ENCODE data around the gene GASK1A. TPM values are rescaled to one million over a fixed set of nuclear protein-coding genes. Genes with fewer than 3 reads are reported as not detected.

The GASK1A gene
- total and polyA plus RNA-seq, 2 donors (not counting 3 experiments of a cell fraction or from before 2014, with no cell fraction given) = 0.04 TPM; not detected in 1

GRCh38 chr3:43106293-43106628 is 127.2 kb downstream of the GASK1A start:
- BruUV-seq (replicated peaks) = no TSS peak
- POLR2A ChIA-PET = no interaction called here
- Histone ChIP-seq H3K9ac (replicated peaks; ENCODE audit: extremely low read depth, insufficient read depth, low read length) (peak overlapping the region; percentile 7), H3K27ac (ENCODE audit: insufficient read depth, low read depth, low read length) (no peak overlapping the region), H3K9me1 (replicated peaks; ENCODE audit: control insufficient read depth, extremely low read depth, insufficient read depth, low read length) (no peaks in the 10 kb centered on the region), H3K27me3 (ENCODE audit: control insufficient read depth in 2 of 2, insufficient read depth in 2 of 2, low read length in 2 of 2) (no peaks in the 10 kb centered on the region), H3K9me3 (replicated peaks; ENCODE audit: control insufficient read depth, insufficient read depth, low read length) (no peaks in the 10 kb centered on the region), H3K4me1 (ENCODE audit: control insufficient read depth, extremely low read depth, insufficient read depth, low read length) (peaks cover 4% of the 10 kb centered on the region), H3K79me2 (ENCODE audit: control insufficient read depth, insufficient read depth, low read length) (no peaks in the 10 kb centered on the region), H3K4me2 (ENCODE audit: insufficient read depth, low read length) (peak overlapping the region; percentile 98), H3K4me3 (replicated peaks in 1 of 3; ENCODE audit: insufficient read depth in 1 of 3, low read depth in 1 of 3, low read length in 3 of 3) (peak overlapping the region; percentile 62 to 71 (median 68)), H4K20me1 (replicated peaks; ENCODE audit: control insufficient read depth, extremely low read depth, insufficient read depth, low read length) (no peaks in the 10 kb centered on the region), H2AFZ (ENCODE audit: low read depth, low read length) (peak overlapping the region; percentile 96), H3K36me3 (ENCODE audit: control insufficient read depth in 2 of 2, extremely low read depth in 1 of 2, insufficient read depth in 2 of 2, low read length in 2 of 2) (no peaks in the 10 kb centered on the region)
- TF ChIP-seq, protein P1, sequence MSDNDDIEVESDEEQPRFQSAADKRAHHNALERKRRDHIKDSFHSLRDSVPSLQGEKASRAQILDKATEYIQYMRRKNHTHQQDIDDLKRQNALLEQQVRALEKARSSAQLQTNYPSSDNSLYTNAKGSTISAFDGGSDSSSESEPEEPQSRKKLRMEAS (IDR thresholded peaks at IDR 0.05; ENCODE audit: insufficient read depth, insufficient read length) = no peak
- TF ChIP-seq POLR2AphosphoS5 (IDR thresholded peaks at IDR 0.05; ENCODE audit: insufficient read depth, low read depth, low read length) = no peak
- TF ChIP-seq, protein P2, sequence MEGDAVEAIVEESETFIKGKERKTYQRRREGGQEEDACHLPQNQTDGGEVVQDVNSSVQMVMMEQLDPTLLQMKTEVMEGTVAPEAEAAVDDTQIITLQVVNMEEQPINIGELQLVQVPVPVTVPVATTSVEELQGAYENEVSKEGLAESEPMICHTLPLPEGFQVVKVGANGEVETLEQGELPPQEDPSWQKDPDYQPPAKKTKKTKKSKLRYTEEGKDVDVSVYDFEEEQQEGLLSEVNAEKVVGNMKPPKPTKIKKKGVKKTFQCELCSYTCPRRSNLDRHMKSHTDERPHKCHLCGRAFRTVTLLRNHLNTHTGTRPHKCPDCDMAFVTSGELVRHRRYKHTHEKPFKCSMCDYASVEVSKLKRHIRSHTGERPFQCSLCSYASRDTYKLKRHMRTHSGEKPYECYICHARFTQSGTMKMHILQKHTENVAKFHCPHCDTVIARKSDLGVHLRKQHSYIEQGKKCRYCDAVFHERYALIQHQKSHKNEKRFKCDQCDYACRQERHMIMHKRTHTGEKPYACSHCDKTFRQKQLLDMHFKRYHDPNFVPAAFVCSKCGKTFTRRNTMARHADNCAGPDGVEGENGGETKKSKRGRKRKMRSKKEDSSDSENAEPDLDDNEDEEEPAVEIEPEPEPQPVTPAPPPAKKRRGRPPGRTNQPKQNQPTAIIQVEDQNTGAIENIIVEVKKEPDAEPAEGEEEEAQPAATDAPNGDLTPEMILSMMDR (IDR thresholded peaks at IDR 0.05; ENCODE audit: extremely low read depth in 1 of 2, insufficient read depth in 1 of 2, low read depth in 1 of 2, low read length in 2 of 2) = no peak
- TF ChIP-seq GATA2 (IDR thresholded peaks at IDR 0.05; ENCODE audit: insufficient read depth, insufficient read length, low read depth, low read length) = no peak
- no peak for TF ChIP-seq POLR2A (IDR thresholded peaks at IDR 0.05; ENCODE audit: low read depth, low read length)
- CTCF ChIA-PET = interaction anchor here (1.4 kb wide), 1 partner anchor 17 kb away, joined by 4 read pairs; no protein-coding TSS in a partner anchor
- DNase-seq (ENCODE audit: low read depth, low spot score) = no peak
- dilution Hi-C loops (cut with MboI; ENCODE audit: extremely low pct_ligation_motif_present, low sequenced_read_pairs) (no loop called here), intact Hi-C loops (cut with micrococcal nuclease) (no loop called here)
- no peak for FAIRE-seq

Other genes with a start within 250 kb of the GASK1A start
- gene CCDC13, start 206.1 kb upstream of the GASK1A start, total RNA-seq = 0.82 and 1.2 TPM in 2 replicates
- 0.24 and 0.36 TPM in 2 replicates for gene CCDC13, start 206.1 kb upstream of the GASK1A start, polyA plus RNA-seq
- 68.9 and 71.8 TPM in 2 replicates for gene HIGD1A, start 174.8 kb upstream of the GASK1A start, total RNA-seq
- gene HIGD1A, start 174.8 kb upstream of the GASK1A start, polyA plus RNA-seq = 39.3 and 59.5 TPM in 2 replicates
- not detected in 2 replicates for gene ACKR2, start 169.9 kb upstream of the GASK1A start, total RNA-seq
- 0.01 TPM in 1 of 2 replicates, not detected in the other for gene ACKR2, start 169.9 kb upstream of the GASK1A start, polyA plus RNA-seq
- not detected in 2 replicates for gene CYP8B1, start 103.4 kb upstream of the GASK1A start, total RNA-seq
- not detected in 2 replicates for gene CYP8B1, start 103.4 kb upstream of the GASK1A start, polyA plus RNA-seq
- 0.83 and 4.3 TPM in 2 replicates for gene ZNF662, start 73.2 kb upstream of the GASK1A start, total RNA-seq
- 0.84 and 0.86 TPM in 2 replicates for gene ZNF662, start 73.2 kb upstream of the GASK1A start, polyA plus RNA-seq
- 6.4 and 9.1 TPM in 2 replicates for gene POMGNT2, start 126.8 kb downstream of the GASK1A start, total RNA-seq
- 16.3 and 19.0 TPM in 2 replicates for gene POMGNT2, start 126.8 kb downstream of the GASK1A start, polyA plus RNA-seq

All from endothelial cell of umbilical vein (primary cell).